ENCODE measurements around the gene HOXD8.

- TF ChIP-seq NFIC (IDR thresholded peaks at IDR 0.05), result no peak
- TF ChIP-seq HNRNPL (IDR thresholded peaks at IDR 0.05; ENCODE audit: low read depth, low read length), result no peak
These were observed 12.8 kb downstream of the HOXD8 start for GRCh38 chr2:176142281-176142680.

Data from K562 (cell line).